Articular chondrocyte of knee joint (primary cell): ENCODE measurements around the gene CENPN. TPM values are rescaled to one million over a fixed set of nuclear protein-coding genes. Genes with fewer than 3 reads are reported as not detected.

Experiments used
- small RNA-seq: library from RNA; depleted of rRNA; stranded (forward); fragments of <200 nt; gene quantifications from one replicate; pipeline ENCODE3, GENCODE V24; 2012
- total RNA-seq: library from RNA; depleted of rRNA; stranded (reverse); fragments of >200 nt; gene quantifications from 2 replicates; pipeline ENCODE4 v1.2.3, GENCODE V29; 2012

The CENPN gene, protein sequence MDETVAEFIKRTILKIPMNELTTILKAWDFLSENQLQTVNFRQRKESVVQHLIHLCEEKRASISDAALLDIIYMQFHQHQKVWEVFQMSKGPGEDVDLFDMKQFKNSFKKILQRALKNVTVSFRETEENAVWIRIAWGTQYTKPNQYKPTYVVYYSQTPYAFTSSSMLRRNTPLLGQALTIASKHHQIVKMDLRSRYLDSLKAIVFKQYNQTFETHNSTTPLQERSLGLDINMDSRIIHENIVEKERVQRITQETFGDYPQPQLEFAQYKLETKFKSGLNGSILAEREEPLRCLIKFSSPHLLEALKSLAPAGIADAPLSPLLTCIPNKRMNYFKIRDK
- total RNA-seq, result 36.8 and 43.3 TPM in 2 replicates

DNA sequence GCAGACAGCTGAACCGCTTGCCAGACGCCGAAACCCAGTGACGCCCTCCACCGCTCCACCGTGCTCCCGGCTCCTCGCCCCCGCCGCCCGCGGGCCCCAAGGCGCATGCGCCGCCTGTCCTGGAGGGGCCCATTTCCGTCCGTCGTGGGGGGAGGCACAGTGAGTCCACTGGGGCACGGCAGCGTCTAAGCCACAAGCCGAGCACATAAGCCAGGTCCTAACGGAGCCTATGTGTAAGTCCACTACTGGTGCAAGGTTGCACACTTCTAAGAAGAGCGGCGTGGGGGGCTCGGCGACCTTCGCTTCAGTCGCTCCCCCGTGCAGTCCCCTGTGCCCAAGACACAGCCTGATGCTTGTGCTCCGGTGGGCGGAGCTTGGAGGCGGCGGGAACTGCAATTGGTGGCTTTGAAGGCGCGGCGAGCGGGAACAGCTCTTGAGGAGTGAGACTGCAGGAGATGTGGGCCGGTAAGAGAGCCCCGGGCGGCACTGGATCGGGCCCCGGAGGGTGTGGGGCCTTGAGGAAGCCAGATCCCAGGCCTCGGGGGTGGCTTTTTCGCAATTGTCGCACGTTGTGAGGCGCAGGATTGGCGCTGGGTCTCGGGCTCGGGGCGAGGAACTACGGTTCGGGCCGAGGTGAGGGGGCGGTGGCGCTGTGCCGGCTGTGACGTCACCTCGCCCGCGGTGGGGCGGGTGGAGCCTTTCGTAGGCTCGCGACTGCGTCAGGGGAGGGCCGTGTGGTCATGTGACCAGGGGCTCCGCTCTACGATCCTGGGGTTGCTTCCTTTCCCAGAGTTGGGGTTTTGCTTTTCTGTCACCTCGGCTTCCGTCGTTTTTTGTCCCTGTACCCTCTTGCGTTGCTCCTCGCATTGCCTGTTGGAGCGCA is at the start of gene CENPN, which contains the start of gene CMC2:
TSS of gene CENPN (plus strand) at position 402 of the 883 bp plus-strand sequence. CDS start 4,726 bp downstream, outside the sequence.
TSS of gene CMC2 (minus strand) at position 73 of the 883 bp plus-strand sequence. CDS start 9,491 bp downstream, outside the sequence.

DNA sequence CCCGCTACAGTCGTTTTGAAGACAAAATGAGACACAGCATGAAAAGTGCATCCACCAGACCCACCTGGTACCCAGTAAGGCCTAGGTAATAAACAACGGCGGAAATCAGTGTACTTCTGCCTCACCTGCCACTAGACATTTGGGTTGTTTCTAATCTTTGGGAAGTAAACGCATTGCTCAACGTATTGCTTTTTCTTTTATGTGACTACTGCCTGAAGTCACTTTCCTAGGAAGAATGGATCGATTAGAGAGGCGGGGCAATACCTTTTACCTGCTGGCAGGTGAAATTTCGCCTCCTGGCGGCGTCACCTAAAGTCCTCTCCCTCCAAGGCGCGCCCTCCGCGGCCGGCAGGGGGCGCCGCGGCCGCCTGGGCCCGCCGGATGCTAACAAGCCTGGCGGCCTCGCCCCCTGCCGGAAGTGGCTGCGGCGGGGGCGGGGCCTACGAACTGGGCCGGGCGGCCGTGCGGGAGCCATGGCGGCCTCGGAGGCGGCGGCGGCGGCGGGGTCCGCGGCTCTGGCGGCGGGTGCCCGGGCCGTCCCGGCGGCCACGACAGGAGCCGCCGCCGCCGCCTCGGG is 28.5 kb downstream of the CENPN start, which contains the start of gene ATMIN:
TSS of gene ATMIN (plus strand) at position 445 of the 577 bp plus-strand sequence. CDS start at position 474, 29 bp downstream.

DNA sequence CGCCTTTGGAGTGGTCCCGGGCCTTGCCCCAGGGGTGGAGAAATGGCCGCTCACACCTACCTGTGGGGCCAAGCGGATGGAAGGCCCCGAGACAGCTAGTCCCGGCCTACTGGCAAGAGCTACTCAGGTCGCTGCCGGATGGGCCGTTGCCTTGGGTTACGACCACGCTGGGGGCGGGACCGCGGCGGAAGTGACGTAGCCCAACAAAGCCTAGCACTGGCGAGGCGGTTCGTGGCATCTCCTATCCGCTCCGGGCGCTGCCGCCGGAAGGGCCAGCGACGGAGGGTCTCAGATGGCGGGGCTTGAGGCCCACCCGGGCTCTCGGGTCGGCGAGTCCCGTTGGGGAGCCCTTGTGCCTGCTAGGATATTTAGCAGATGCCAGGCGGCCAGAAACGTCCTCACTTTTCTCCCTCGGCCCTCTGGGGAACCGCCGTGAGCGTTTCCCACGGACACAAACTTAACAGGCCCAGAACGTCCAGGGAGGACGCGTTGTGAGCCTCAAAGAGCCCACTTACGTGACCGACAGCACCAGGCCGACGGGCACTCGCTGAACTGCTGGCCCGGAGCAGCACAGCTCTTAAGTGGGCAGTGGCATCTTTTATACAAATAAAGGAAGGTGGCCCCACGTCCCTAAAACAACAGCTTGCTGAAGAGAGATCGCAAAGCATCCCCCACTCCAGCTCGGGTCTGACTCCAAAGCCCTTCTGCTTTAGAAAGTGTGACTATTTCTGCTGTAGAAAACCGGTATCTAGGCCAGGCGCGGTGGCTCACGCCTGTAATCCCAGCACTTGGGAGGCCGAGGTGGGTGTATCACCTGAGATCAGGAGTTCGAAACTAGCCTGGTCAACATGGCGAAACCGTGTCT is 70.3 kb downstream of the CENPN start, which contains the start of gene C16orf46:
TSS of gene C16orf46 (minus strand) at position 163 of the 865 bp plus-strand sequence. CDS start 13,283 bp downstream, outside the sequence.

Small RNAs within 50 kb of the gene (small RNA-seq; reads per million reads assigned to genes)
- gene AC092718.3, result not detected

Other genes starting within 250 kb of the CENPN start
- gene CDYL2, start 202.6 kb upstream of the CENPN start, total RNA-seq, result 6.9 and 9.1 TPM in 2 replicates
- 17.0 and 30.1 TPM in 2 replicates for gene CMC2, start 329 bp upstream of the CENPN start, total RNA-seq
- gene ATMIN, start 28.6 kb downstream of the CENPN start, total RNA-seq, result 59.1 and 60.1 TPM in 2 replicates
- 0.52 and 0.54 TPM in 2 replicates for gene C16orf46, start 70.0 kb downstream of the CENPN start, total RNA-seq
- 20.1 and 26.8 TPM in 2 replicates for gene GCSH, start 89.2 kb downstream of the CENPN start, total RNA-seq
- not detected in 2 replicates for gene BCO1, start 231.5 kb downstream of the CENPN start, total RNA-seq